Heart left ventricle (tissue), 16 donors: Measurements from ENCODE around the gene CNTN4. TPM values are rescaled to one million over a fixed set of nuclear protein-coding genes. Genes with fewer than 3 reads are reported as not detected.

Experiments
- ATAC-seq, 4 donors: fragments of 200-7000 bp; cut with Tn5 transposase; one replicate each; pipeline ENCODE4 v1.9.1; 2020 to 2022; ENCODE audit warnings: moderate library complexity in 4 of 4, mild to moderate bottlenecking in 3 of 4, moderate number of reproducible peaks in 1 of 4
- DNase-seq, 5 donors: peaks; one replicate each; pipeline ENCODE4 v3.0.0-alpha.2; 2020
- H3K27ac ChIP-seq, 12 donors: fragments of 200-600 bp; sonication (generic) in 4 of 12; one replicate each; pipeline versions ENCODE4 v1.5.0 to v1.8.0; 2016 to 2022; ENCODE audit warnings: mild to moderate bottlenecking in 2 of 12
- H3K27me3 ChIP-seq, 9 donors: fragments of 200-600 bp; sonication (generic) in 2 of 9; one replicate each; pipeline versions ENCODE4 v1.5.1 to v1.8.0; 2016 to 2022; ENCODE audit warnings: mild to moderate bottlenecking in 3 of 9
- H3K36me3 ChIP-seq, 9 donors: fragments of 200-600 bp; sonication (generic) in 2 of 9; one replicate each; pipeline versions ENCODE4 v1.5.0 to v1.8.0; 2018 to 2022; ENCODE audit warnings: mild to moderate bottlenecking in 2 of 9
- H3K4me1 ChIP-seq, 12 donors: fragments of 200-600 bp; sonication (generic) in 4 of 12; one replicate each; pipeline versions ENCODE4 v1.5.0 to v1.8.0; 2016 to 2022; ENCODE audit warnings: mild to moderate bottlenecking in 3 of 12
- H3K4me3 ChIP-seq, 12 donors: fragments of 200-600 bp; sonication (generic) in 4 of 12; one replicate each; pipeline versions ENCODE4 v1.5.0 to v1.8.0; 2017 to 2022; ENCODE audit warnings: mild to moderate bottlenecking in 9 of 12, moderate library complexity in 4 of 12
- H3K9me3 ChIP-seq, 12 donors: fragments of 200-600 bp; sonication (generic) in 4 of 12; one replicate each; pipeline versions ENCODE4 v1.5.0 to v1.8.0; 2016 to 2022; ENCODE audit warnings: mild to moderate bottlenecking in 1 of 12
- CTCF ChIP-seq, 12 donors: fragments of 200-600 bp; sonication (generic) in 4 of 12; IDR thresholded peaks; one replicate each; pipeline versions ENCODE4 v1.5.0 to v1.8.0; 2018 to 2022; ENCODE audit warnings: antibody characterized with exemption in 12 of 12, mild to moderate bottlenecking in 5 of 12
- POLR2A ChIP-seq, 2 donors: fragments of 450-650 bp; IDR thresholded peaks; one replicate each; pipeline ENCODE4 v1.6.1; 2017; ENCODE audit warnings: antibody characterized with exemption in 2 of 2, mild to moderate bottlenecking in 2 of 2, moderate library complexity in 2 of 2
- WGBS, 4 donors: extraction: QIAGEN DNeasy Blood & Tissue Kit in 2 of 4; methylation state at CpG; one replicate each; pipeline versions ENCODE4 v1.1.5 to v1.1.7; 2013 to 2018; 5-methylcytosine and 5-hydroxymethylcytosine counted together
- intact Hi-C, 10 donors: fragments of 100-400 bp; cut with DNase I; formaldehyde crosslinking; loops; one replicate each; pipeline versions ENCODE4 v1.11.1 to v1.14.2; 2022
- polyA plus RNA-seq, 2 donors: library from polyadenylated mRNA; stranded (reverse); fragments of 200-250 nt; gene quantifications; one replicate each; pipeline ENCODE4 v1.2.3, GENCODE V29; 2013
- total RNA-seq, 9 donors: library from RNA; depleted of rRNA in 2 of 9; stranded (reverse); fragments of >200 nt in 2 of 9; fragmentation: NEBNext Ultra II Directional in 3 of 9; extraction: Animal tissue kit (Norgen Biotek cat#: 25700) in 3 of 9; gene quantifications; one replicate each; pipeline versions ENCODE4 v1.1.0 to v1.2.4, GENCODE V29; 2016 to 2023
- donor health status: ischemic (EF 13 %, LVEDD 7.1; RV severe dilation, severe dysfunction).
- donor health status: healthy with polysubstance abuse.
- donor health status: DM: no; HTN: yes; CAD: no.
- donor health status: DM: no; HTN: no; CAD: no.
- donor health status: ischemic (EF 25% LVEDD 6.9; RV normal size, moderate dysfunction).
- donor health status: ischemic (EF 25% LVEDD 5.7; RV mildly dilated, moderate dysfunction).
- donor health status: healthy.
- donor health status: DM: yes; HTN: yes; CAD: no.
- donor health status: ischemic (EF 35%, LVEDD 5.7; RV mildly dilated, moderate dysfunction).
- donor health status: nonischemic (EF 11% LVEDD 7.7; RV severe dilation, severe dysfunction).
- donor health status: DM: yes; HTN: yes; CAD: no.
- donor health status: PGD.
- donor health status: ischemic (EF 29% LVEDD 5.4; RV normal size, mild dysfunction).
- donor health status: nonischemic (EF 23%, LVEDD 6.1; RV moderate dilation, normal function).

The CNTN4 gene
- total and polyA plus RNA-seq, 11 donors = 0.30 to 6.7 (median 1.2) TPM

- 64 to 69% (median 67%) methylated on average over 2 of the region's 2 CpGs for WGBS, 4 donors
- intact Hi-C loops = no loop called here
- Histone ChIP-seq H3K36me3 (no peaks in the 10 kb centered on the region), H3K9me3 (no peaks in the 10 kb centered on the region), H3K4me1 (no peaks in the 10 kb centered on the region), H3K27me3 (no peaks in the 10 kb centered on the region), H3K4me3 (no peak overlapping the region), H3K27ac (no peak overlapping the region)
- no peak for ATAC-seq
- TF ChIP-seq POLR2A (IDR thresholded peaks at IDR 0.05) = no peak
- no peak for TF ChIP-seq CTCF (IDR thresholded peaks at IDR 0.05)
- no peak for DNase-seq
Measured at GRCh38 chr3:2967871-2968270, 869.2 kb downstream of the CNTN4 start.

GRCh38 chr3:2968475-2968874 is 869.8 kb downstream of the CNTN4 start:
- no peaks in the 10 kb centered on the region for H3K9me3 ChIP-seq
- DNase-seq = no peak
- no peak overlapping the region for H3K27ac ChIP-seq
- TF ChIP-seq POLR2A (IDR thresholded peaks at IDR 0.05) = no peak
- TF ChIP-seq CTCF (IDR thresholded peaks at IDR 0.05) = no peak
- H3K4me3 ChIP-seq = no peak overlapping the region
- ATAC-seq = no peak
- no peaks in the 10 kb centered on the region for H3K36me3 ChIP-seq
- intact Hi-C loops = no loop called here
- H3K27me3 ChIP-seq = no peaks in the 10 kb centered on the region
- no peaks in the 10 kb centered on the region for H3K4me1 ChIP-seq

- H3K4me3 ChIP-seq = no peak overlapping the region
- no peaks in the 10 kb centered on the region for H3K4me1 ChIP-seq
- TF ChIP-seq CTCF (IDR thresholded peaks at IDR 0.05) (no peak), POLR2A (IDR thresholded peaks at IDR 0.05) (no peak)
- ATAC-seq = no peak
- no peaks in the 10 kb centered on the region for H3K9me3 ChIP-seq
- intact Hi-C loops = no loop called here
- no peak overlapping the region for H3K27ac ChIP-seq
- no peaks in the 10 kb centered on the region for H3K36me3 ChIP-seq
- no peak for DNase-seq
- no peaks in the 10 kb centered on the region for H3K27me3 ChIP-seq
- WGBS, 4 donors = 81 to 86% (median 83%) methylated on average over 3 of the region's 3 CpGs
Measured at GRCh38 chr3:2976212-2976611, 877.5 kb downstream of the CNTN4 start.

GRCh38 chr3:2976796-2977195 is 878.1 kb downstream of the CNTN4 start:
- no peaks in the 10 kb centered on the region for H3K9me3 ChIP-seq
- H3K4me1 ChIP-seq = no peaks in the 10 kb centered on the region
- H3K4me3 ChIP-seq = no peak overlapping the region
- no peaks in the 10 kb centered on the region for H3K27me3 ChIP-seq
- intact Hi-C loops = no loop called here
- WGBS, 4 donors = 57 to 72% (median 61%) methylated on average over 1 of the region's 1 CpG
- no peak for ATAC-seq
- H3K27ac ChIP-seq = no peak overlapping the region
- no peak for DNase-seq
- no peaks in the 10 kb centered on the region for H3K36me3 ChIP-seq
- no peak for TF ChIP-seq POLR2A (IDR thresholded peaks at IDR 0.05)
- no peak for TF ChIP-seq CTCF (IDR thresholded peaks at IDR 0.05)
